HEK293T (cell line): ENCODE measurements around the gene PLCB2.

ENCODE experiments used
- CTCF ChIA-PET: fragments of 350-600 bp; formaldehyde crosslinking; extraction: SDS; loops from one replicate; lab custom pipeline; 2021; ENCODE audit warnings: antibody characterized with exemption, inconsistent platforms; lab: Yijun Ruan, JAX
- POLR2A ChIA-PET: fragments of 350-600 bp; formaldehyde crosslinking; extraction: SDS; loops from one replicate; lab custom pipeline; 2020; ENCODE audit warnings: antibody characterized with exemption, inconsistent platforms; lab: Yijun Ruan, JAX
- DNase-seq: peaks from one replicate; pipeline ENCODE4 v3.0.0; 2012; ENCODE audit warnings: mixed read lengths; ENCODE audit errors: extremely low spot score
- ARNT ChIP-seq: fragments of 450-650 bp; IDR thresholded peaks from 2 replicates; pipeline ENCODE4 v1.6.1; 2017; ENCODE audit warnings: mild to moderate bottlenecking
- BHLHE40 ChIP-seq: fragments of 450-650 bp; IDR thresholded peaks from 2 replicates; pipeline ENCODE4 v1.6.1; 2016; ENCODE audit warnings: mild to moderate bottlenecking, moderate library complexity, borderline replicate concordance
- CTBP1 ChIP-seq: fragments of 450-650 bp; IDR thresholded peaks from 2 replicates; pipeline ENCODE4 v1.6.1; 2016; ENCODE audit warnings: borderline replicate concordance
- ELF4 ChIP-seq: fragments of 450-650 bp; IDR thresholded peaks from 2 replicates; pipeline ENCODE4 v1.6.1; 2017; ENCODE audit warnings: antibody characterized with exemption
- FOXA1 ChIP-seq: fragments of 450-650 bp; IDR thresholded peaks from 2 replicates; pipeline ENCODE4 v1.6.1; 2016; ENCODE audit warnings: mild to moderate bottlenecking
- FOXK2 ChIP-seq: fragments of 450-650 bp; IDR thresholded peaks from 2 replicates; pipeline ENCODE4 v1.6.1; 2016; ENCODE audit warnings: mild to moderate bottlenecking
- FOXM1 ChIP-seq: fragments of 450-650 bp; IDR thresholded peaks from 2 replicates; pipeline ENCODE4 v1.6.1; 2017; ENCODE audit warnings: mild to moderate bottlenecking, borderline replicate concordance
- HDGF ChIP-seq: fragments of 450-650 bp; IDR thresholded peaks from 2 replicates; pipeline ENCODE4 v1.6.1; 2017; ENCODE audit warnings: antibody characterized with exemption, borderline replicate concordance
- L3MBTL2 ChIP-seq: fragments of 450-650 bp; conservative IDR thresholded peaks from 2 replicates; pipeline ENCODE4 v1.6.1; 2016; ENCODE audit warnings: mild to moderate bottlenecking
- LEF1 ChIP-seq: fragments of 450-650 bp; IDR thresholded peaks from 2 replicates; pipeline ENCODE4 v1.6.1; 2017; ENCODE audit warnings: mild to moderate bottlenecking, borderline replicate concordance
- NFRKB ChIP-seq: fragments of 450-650 bp; IDR thresholded peaks from 2 replicates; pipeline ENCODE4 v1.6.1; 2016; ENCODE audit warnings: mild to moderate bottlenecking, moderate library complexity
- PKNOX1 ChIP-seq: fragments of 450-650 bp; IDR thresholded peaks from 2 replicates; pipeline ENCODE4 v1.6.1; 2016
- SP1 ChIP-seq: fragments of 450-650 bp; IDR thresholded peaks from 2 replicates; pipeline ENCODE4 v1.6.1; 2017
- SUZ12 ChIP-seq: fragments of 450-650 bp; IDR thresholded peaks from 2 replicates; pipeline ENCODE4 v1.6.1; 2016; ENCODE audit warnings: mild to moderate bottlenecking
- TARDBP ChIP-seq: fragments of 450-650 bp; IDR thresholded peaks from 2 replicates; pipeline ENCODE4 v1.6.1; 2016
- ZNF384 ChIP-seq: fragments of 450-650 bp; IDR thresholded peaks from 2 replicates; pipeline ENCODE4 v1.6.1; 2016

Gene PLCB2

GRCh38 chr15:40240619-40241221, 67.0 kb downstream of the PLCB2 start:
- DNase-seq = no peak
- TF ChIP-seq ELF4 = no peak
- no peak for TF ChIP-seq ARNT
- no peak for TF ChIP-seq SUZ12
- no peak for TF ChIP-seq LEF1
- TF ChIP-seq FOXA1 = no peak
- ChIA-PET POLR2A (no interaction called here), CTCF (interaction anchor here (1.6 kb wide), 1 partner anchor 24 kb away, joined by 4 read pairs; no protein-coding TSS in a partner anchor)

GRCh38 chr15:40239693-40240618, 67.8 kb downstream of the PLCB2 start:
- no peak for DNase-seq
- TF ChIP-seq NFRKB (no peak), FOXM1 (no peak), ZNF384 (no peak)
- CTCF ChIA-PET = interaction anchor here (1.6 to 1.8 kb wide), 2 partner anchors 22 to 23 kb away, joined by 4 to 9 read pairs; no protein-coding TSS in a partner anchor
- POLR2A ChIA-PET = no interaction called here

- CTCF ChIA-PET = interaction anchor here (0.7 to 1.8 kb wide), 3 partner anchors 10 to 35 kb away, joined by 3 to 9 read pairs (median 3); no protein-coding TSS in a partner anchor
- no peak for DNase-seq
- POLR2A ChIA-PET = interaction anchor here (0.9 to 1.4 kb wide), 3 partner anchors 16 to 199 kb away, joined by 3 to 6 read pairs (median 4); no protein-coding TSS in a partner anchor
- TF ChIP-seq TARDBP (no peak), ELF4 (no peak), SP1 (no peak), NFRKB (no peak), FOXM1 (no peak)
Observed at GRCh38 chr15:40239404-40239692, 68.4 kb downstream of the PLCB2 start.

- ChIA-PET POLR2A (interaction anchor here (0.9 to 1.4 kb wide), 4 partner anchors 16 to 199 kb away, joined by 3 to 6 read pairs (median 4); no protein-coding TSS in a partner anchor), CTCF (interaction anchor here (0.7 to 1.8 kb wide), 4 partner anchors 11 to 40 kb away, joined by 3 to 9 read pairs (median 3); no protein-coding TSS in a partner anchor)
- DNase-seq = peak; percentile 42
- TF ChIP-seq NFRKB (no peak), FOXM1 (no peak), L3MBTL2 (no peak), FOXK2 (no peak), FOXA1 (no peak), ARNT (no peak), SP1 (no peak), PKNOX1 (no peak), TARDBP (no peak), LEF1 (no peak), CTBP1 (no peak), ELF4 (no peak), HDGF (no peak), SUZ12 (no peak), ZNF384 (no peak), BHLHE40 (no peak)
Observed at GRCh38 chr15:40238532-40239403, 69.0 kb downstream of the PLCB2 start, which contains the start of gene PAK6. Gene PAK6, plus strand, starts transcription at chr15:40239063. Its CDS starts 25,723 bp downstream, at chr15:40264786.
